ENCODE data around the gene HEXB. TPM values are rescaled to one million over a fixed set of nuclear protein-coding genes. Genes with fewer than 3 reads are reported as not detected.

The HEXB gene
- total and polyA plus RNA-seq, 2 of the 13 experiments (the other 11 are each of a cell fraction or from before 2014, with no cell fraction given) = 100 to 104 TPM

GRCh38 chr5:74640954-74641734, 43.9 kb upstream of the HEXB start (continued):
- TF ChIP-seq PRDM10 (CRISPR knock-in tag; IDR thresholded peaks at IDR 0.05; ENCODE audit: low read depth) (peak; percentile 19; the same call in 1 of the 2 replicates), ZNF646 (CRISPR knock-in tag; IDR thresholded peaks at IDR 0.05) (no peak), SRSF9 (IDR thresholded peaks at IDR 0.05; ENCODE audit: borderline replicate concordance, insufficient read depth, low read depth, low read length, poor library complexity, severe bottlenecking) (no peak), CSRNP2 (CRISPR knock-in tag; conservative IDR thresholded peaks at IDR 0.05; ENCODE audit: low read depth) (no peak), BHLHE40 (IDR thresholded peaks at IDR 0.05; ENCODE audit: low read length) (no peak), ARNTL (CRISPR knock-in tag; IDR thresholded peaks at IDR 0.05) (peak; percentile 82), ZSCAN9 (CRISPR knock-in tag; IDR thresholded peaks at IDR 0.05; ENCODE audit: borderline replicate concordance) (peak; percentile 53; the same call in 1 of the 2 replicates), ETV6 (CRISPR knock-in tag; conservative IDR thresholded peaks at IDR 0.05) (no peak), GPBP1L1 (CRISPR knock-in tag; IDR thresholded peaks at IDR 0.05) (no peak), ZMAT5 (CRISPR knock-in tag; IDR thresholded peaks at IDR 0.05; ENCODE audit: borderline replicate concordance, low read depth) (no peak), ATF7 (IDR thresholded peaks at IDR 0.05) (no peak), ATF7 (CRISPR knock-in tag; IDR thresholded peaks at IDR 0.05) (no peak; the same call in 1 of the 2 replicates), DDIT3 (CRISPR knock-in tag; IDR thresholded peaks at IDR 0.05) (no peak), NCOR1 (IDR thresholded peaks at IDR 0.05; ENCODE audit: borderline replicate concordance, low read length) (no peak; the same call in 1 of the 2 replicates)

All from HepG2 (cell line).